Osteoblast (primary cell): ENCODE data around the gene CCDC39. TPM values are rescaled to one million over a fixed set of nuclear protein-coding genes. Genes with fewer than 3 reads are reported as not detected.
A peak's percentile ranks its signal among the peaks of the same experiment; 100 is the strongest.

Source experiments
- DNase-seq: peaks from one replicate; pipeline ENCODE4 v3.0.0; 2011; ENCODE audit warnings: low spot score, mixed read lengths; ENCODE audit not compliant: insufficient read length; ENCODE audit errors: missing footprints
- H2AFZ ChIP-seq: 2 replicates; pipeline ENCODE4 v1.6.0; 2011; ENCODE audit warnings: mild to moderate bottlenecking, low read length
- H3K27ac ChIP-seq: 2 replicates; pipeline ENCODE4 v1.5.1; 2011; ENCODE audit warnings: mild to moderate bottlenecking, low read depth, low read length, moderate library complexity
- H3K27me3 ChIP-seq: 2 replicates; pipeline ENCODE4 v1.6.0; 2012; ENCODE audit warnings: mild to moderate bottlenecking, control low read depth, inconsistent platforms, low read length, moderate library complexity; ENCODE audit not compliant: insufficient read depth
- H3K36me3 ChIP-seq: 2 replicates; pipeline ENCODE4 v1.5.1; 2011; ENCODE audit warnings: mild to moderate bottlenecking, low read length, control low read depth, moderate library complexity; ENCODE audit not compliant: insufficient read depth
- H3K4me1 ChIP-seq: 2 replicates; pipeline ENCODE4 v1.5.1; 2011; ENCODE audit warnings: mild to moderate bottlenecking, low read length, control low read depth, moderate library complexity; ENCODE audit not compliant: insufficient read depth
- H3K4me2 ChIP-seq: 2 replicates; pipeline ENCODE4 v1.6.0; 2011; ENCODE audit warnings: mild to moderate bottlenecking, low read length; ENCODE audit not compliant: insufficient read depth
- H3K4me3 ChIP-seq: fragments of 200-600 bp; sonication (generic); 3 replicates; pipeline ENCODE4 v1.5.1; 2012; ENCODE audit warnings: mild to moderate bottlenecking, low read length, inconsistent platforms; ENCODE audit not compliant: insufficient read depth
- H3K79me2 ChIP-seq: 2 replicates; pipeline ENCODE4 v1.6.0; 2012; ENCODE audit warnings: mild to moderate bottlenecking, low read length, control low read depth, inconsistent platforms; ENCODE audit not compliant: insufficient read depth
- H3K9me3 ChIP-seq: 2 replicates; pipeline ENCODE4 v1.5.1; 2011; ENCODE audit warnings: low read depth, low read length, control low read depth
- H4K20me1 ChIP-seq: 2 replicates; pipeline ENCODE4 v1.6.0; 2012; ENCODE audit warnings: mild to moderate bottlenecking, low read length, control low read depth; ENCODE audit not compliant: insufficient read depth
- CTCF ChIP-seq: IDR thresholded peaks from 2 replicates; pipeline ENCODE4 v1.5.1; 2011; ENCODE audit warnings: mild to moderate bottlenecking, low read depth, low read length, moderate library complexity; ENCODE audit errors: extremely low read depth
- total RNA-seq: library from RNA; depleted of rRNA; stranded (reverse); fragments of >200 nt; gene quantifications from 2 replicates; pipeline ENCODE4 v1.2.3, GENCODE V29; 2012

CCDC39 gene
- total RNA-seq, 1 donor, result not detected

GRCh38 chr3:180631317-180631716, 48.0 kb downstream of the CCDC39 start:
- H4K20me1 ChIP-seq, result no peaks in the 10 kb centered on the region
- no peaks in the 10 kb centered on the region for H3K4me1 ChIP-seq
- no peak overlapping the region for H3K4me2 ChIP-seq
- H3K27ac ChIP-seq, result no peak overlapping the region
- no peaks in the 10 kb centered on the region for H3K36me3 ChIP-seq
- H3K27me3 ChIP-seq, result no peaks in the 10 kb centered on the region
- peak; percentile 25 for TF ChIP-seq CTCF
- no peak overlapping the region for H2AFZ ChIP-seq
- H3K9me3 ChIP-seq, result no peaks in the 10 kb centered on the region
- no peaks in the 10 kb centered on the region for H3K79me2 ChIP-seq
- no peak overlapping the region for H3K4me3 ChIP-seq
- DNase-seq, result no peak

- Histone ChIP-seq H3K27ac (no peak overlapping the region), H3K27me3 (no peaks in the 10 kb centered on the region), H4K20me1 (no peaks in the 10 kb centered on the region), H3K4me1 (no peaks in the 10 kb centered on the region), H2AFZ (no peak overlapping the region), H3K4me2 (no peak overlapping the region), H3K4me3 (no peak overlapping the region), H3K9me3 (no peaks in the 10 kb centered on the region), H3K79me2 (no peaks in the 10 kb centered on the region), H3K36me3 (no peaks in the 10 kb centered on the region)
- no peak for DNase-seq
- no peak for TF ChIP-seq CTCF
Observed at GRCh38 chr3:180630371-180630770, 48.9 kb downstream of the CCDC39 start.

GRCh38 chr3:180626844-180627243, 52.4 kb downstream of the CCDC39 start:
- H3K9me3 ChIP-seq, result no peaks in the 10 kb centered on the region
- H3K27me3 ChIP-seq, result no peaks in the 10 kb centered on the region
- H3K27ac ChIP-seq, result no peak overlapping the region
- no peaks in the 10 kb centered on the region for H3K36me3 ChIP-seq
- TF ChIP-seq CTCF, result no peak
- H4K20me1 ChIP-seq, result no peaks in the 10 kb centered on the region
- H3K4me2 ChIP-seq, result no peak overlapping the region
- no peak for DNase-seq
- H3K79me2 ChIP-seq, result no peaks in the 10 kb centered on the region
- no peak overlapping the region for H2AFZ ChIP-seq
- no peak overlapping the region for H3K4me3 ChIP-seq
- H3K4me1 ChIP-seq, result no peaks in the 10 kb centered on the region

- no peak overlapping the region for H2AFZ ChIP-seq
- H3K4me1 ChIP-seq, result no peaks in the 10 kb centered on the region
- no peak overlapping the region for H3K27ac ChIP-seq
- H3K27me3 ChIP-seq, result no peaks in the 10 kb centered on the region
- no peak overlapping the region for H3K4me3 ChIP-seq
- no peaks in the 10 kb centered on the region for H4K20me1 ChIP-seq
- no peak overlapping the region for H3K4me2 ChIP-seq
- H3K79me2 ChIP-seq, result no peaks in the 10 kb centered on the region
- H3K36me3 ChIP-seq, result no peaks in the 10 kb centered on the region
- no peak for TF ChIP-seq CTCF
- no peak for DNase-seq
- no peaks in the 10 kb centered on the region for H3K9me3 ChIP-seq
Observed at GRCh38 chr3:180624714-180625113, 54.6 kb downstream of the CCDC39 start.
